H1 (cell line): Measurements from ENCODE around the gene UQCRFS1. TPM values are rescaled to one million over a fixed set of nuclear protein-coding genes. Genes with fewer than 3 reads are reported as not detected.

Source experiments
- CTCF ChIA-PET: fragments of 300-600 bp; sonication (Branson Sonifier 250); formaldehyde crosslinking; loops from one replicate; lab custom pipeline; 2021; ENCODE audit not compliant: partially characterized antibody; lab: Charles Lee
- POLR2A ChIA-PET: fragments of 300-600 bp; sonication (Branson Sonifier 250); formaldehyde crosslinking; loops from one replicate; lab custom pipeline; 2021; ENCODE audit warnings: inconsistent platforms; ENCODE audit not compliant: partially characterized antibody; lab: Charles Lee
- DNase-seq, 2 experiments: peaks; one replicate each; pipeline versions ENCODE4 v3.0.0 to v3.0.0-alpha.2; 2010 to 2022; ENCODE audit warnings: low spot score in 2 of 2, low read depth in 1 of 2, mixed read lengths in 1 of 2
- FAIRE-seq: peaks from 2 replicates; lab custom pipeline; 2011; peaks lifted over from hg19 to GRCh38; lab: Jason Lieb, UNC
- H2AFZ ChIP-seq: 2 replicates; pipeline ENCODE4 v1.8.1; 2012; ENCODE audit warnings: low read length, inconsistent platforms
- H2AK5ac ChIP-seq: 2 replicates; pipeline ENCODE4 v1.6.1; 2013; ENCODE audit warnings: low read depth, low read length
- H2BK120ac ChIP-seq: replicated peaks from 2 replicates; pipeline ENCODE3; 2013; ENCODE audit warnings: low read depth, low read length, inconsistent platforms
- H2BK12ac ChIP-seq: 2 replicates; pipeline ENCODE4 v1.6.1; 2013; ENCODE audit warnings: low read depth, low read length
- H2BK15ac ChIP-seq: 2 replicates; pipeline ENCODE4 v1.6.1; 2013; ENCODE audit warnings: low read length
- H2BK20ac ChIP-seq: 2 replicates; pipeline ENCODE4 v1.6.1; 2013; ENCODE audit warnings: low read length
- H2BK5ac ChIP-seq: 2 replicates; pipeline ENCODE4 v1.6.1; 2013; ENCODE audit warnings: low read depth, low read length
- H3K14ac ChIP-seq: 2 replicates; pipeline ENCODE4 v1.6.1; 2013; ENCODE audit warnings: inconsistent platforms; ENCODE audit not compliant: insufficient read length
- H3K18ac ChIP-seq: 2 replicates; pipeline ENCODE4 v1.6.1; 2013; ENCODE audit warnings: low read length; ENCODE audit errors: extremely low read depth
- H3K23ac ChIP-seq: 2 replicates; pipeline ENCODE4 v1.6.1; 2013; ENCODE audit warnings: inconsistent platforms; ENCODE audit not compliant: insufficient read length
- H3K23me2 ChIP-seq: 2 replicates; pipeline ENCODE4 v1.6.1; 2013; ENCODE audit warnings: low read depth, low read length
- H3K27ac ChIP-seq: 2 replicates; pipeline ENCODE4 v1.6.1; 2011; ENCODE audit warnings: low read depth, low read length, inconsistent platforms
- H3K27me3 ChIP-seq, 4 experiments: replicated peaks in 1 of 4; 1 replicate in 1 of 4; 2 replicates in 3 of 4; pipeline versions ENCODE4 v1.6.1 to v1.8.1; 2011 to 2013; ENCODE audit warnings: low read length in 3 of 4, mild to moderate bottlenecking in 3 of 4, inconsistent platforms in 2 of 4, mixed read lengths in 2 of 4, moderate library complexity in 1 of 4; ENCODE audit not compliant: control insufficient read depth in 3 of 4, insufficient read depth in 3 of 4; ENCODE audit errors: extremely low read depth in 1 of 4
- H3K36me3 ChIP-seq, 4 experiments: 2 replicates each; pipeline versions ENCODE4 v1.6.1 to v1.8.1; 2011 to 2013; ENCODE audit warnings: mild to moderate bottlenecking in 4 of 4, low read length in 3 of 4, moderate library complexity in 2 of 4, control low read depth in 1 of 4, inconsistent platforms in 1 of 4; ENCODE audit not compliant: insufficient read depth in 4 of 4, control insufficient read depth in 2 of 4
- H3K4ac ChIP-seq: replicated peaks from 2 replicates; pipeline ENCODE3; 2013; ENCODE audit warnings: low read length, low read depth, mixed read lengths, inconsistent platforms; ENCODE audit not compliant: insufficient read length
- H3K4me1 ChIP-seq, 4 experiments: replicated peaks in 1 of 4; 1 replicate in 1 of 4; 2 replicates in 3 of 4; pipeline versions ENCODE4 v1.6.1 to v1.8.1; 2011 to 2013; ENCODE audit warnings: low read length in 3 of 4, inconsistent platforms in 2 of 4, mixed read lengths in 1 of 4; ENCODE audit not compliant: insufficient read depth in 4 of 4, control insufficient read depth in 3 of 4
- H3K4me2 ChIP-seq, 2 experiments: 2 replicates each; pipeline versions ENCODE4 v1.6.1 to v1.8.1; 2011 to 2013; ENCODE audit warnings: low read depth in 2 of 2, low read length in 2 of 2, control low read depth in 1 of 2, inconsistent platforms in 1 of 2, mild to moderate bottlenecking in 1 of 2; ENCODE audit not compliant: insufficient read depth in 1 of 2
- H3K4me3 ChIP-seq, 4 experiments: fragments of 200-600, 300-600 bp in 1 of 4; sonication (generic), shearing (Covaris generic), sonication (Bioruptor Twin) in 1 of 4; 2 replicates each; pipeline versions ENCODE4 v1.5.1 to v1.8.1; 2011 to 2016; ENCODE audit warnings: low read length in 4 of 4, low read depth in 3 of 4, control low read depth in 2 of 4, inconsistent platforms in 2 of 4, mild to moderate bottlenecking in 2 of 4, mixed read lengths in 1 of 4, moderate library complexity in 1 of 4; ENCODE audit not compliant: insufficient read depth in 2 of 4; ENCODE audit errors: extremely low read depth in 1 of 4
- H3K56ac ChIP-seq: replicated peaks from 2 replicates; pipeline ENCODE3; 2013; ENCODE audit warnings: low read depth, mild to moderate bottlenecking, mixed read lengths, low read length, inconsistent platforms; ENCODE audit not compliant: insufficient read length
- H3K79me1 ChIP-seq: 2 replicates; pipeline ENCODE4 v1.6.1; 2013; ENCODE audit warnings: low read depth, low read length, control low read depth
- H3K79me2 ChIP-seq, 2 experiments: 2 replicates each; pipeline versions ENCODE4 v1.6.1 to v1.8.1; 2012 to 2013; ENCODE audit warnings: low read length in 2 of 2, mild to moderate bottlenecking in 2 of 2, inconsistent platforms in 1 of 2; ENCODE audit not compliant: insufficient read depth in 2 of 2, control insufficient read depth in 1 of 2
- H3K9ac ChIP-seq, 4 experiments: replicated peaks in 1 of 4; 1 replicate in 1 of 4; 2 replicates in 3 of 4; pipeline versions ENCODE4 v1.6.1 to v1.8.1; 2011 to 2013; ENCODE audit warnings: low read depth in 3 of 4, low read length in 3 of 4, control low read depth in 2 of 4, mild to moderate bottlenecking in 2 of 4, moderate library complexity in 2 of 4, inconsistent platforms in 1 of 4; ENCODE audit errors: extremely low read depth in 1 of 4
- H3K9me3 ChIP-seq, 2 experiments: 2 replicates each; pipeline versions ENCODE4 v1.6.1 to v1.8.1; 2012 to 2013; ENCODE audit warnings: mild to moderate bottlenecking in 2 of 2, moderate library complexity in 2 of 2, control low read depth in 1 of 2, inconsistent platforms in 1 of 2, low read depth in 1 of 2, low read length in 1 of 2, mixed read lengths in 1 of 2; ENCODE audit not compliant: insufficient read depth in 2 of 2
- H4K20me1 ChIP-seq, 2 experiments: replicated peaks in 1 of 2; 2 replicates each; pipeline versions ENCODE3 to v1.8.1; 2011 to 2013; ENCODE audit warnings: inconsistent platforms in 2 of 2, low read length in 2 of 2, mild to moderate bottlenecking in 1 of 2; ENCODE audit not compliant: insufficient read depth in 2 of 2, control insufficient read depth in 1 of 2
- H4K5ac ChIP-seq: 2 replicates; pipeline ENCODE4 v1.6.1; 2013; ENCODE audit warnings: low read length, low read depth, mixed read lengths, inconsistent platforms; ENCODE audit not compliant: insufficient read length
- H4K8ac ChIP-seq: 2 replicates; pipeline ENCODE4 v1.8.0; 2013; ENCODE audit warnings: mild to moderate bottlenecking, moderate library complexity, low read length, inconsistent platforms; ENCODE audit not compliant: insufficient read depth; ENCODE audit errors: extremely low read depth
- H4K91ac ChIP-seq: replicated peaks from 2 replicates; pipeline ENCODE3; 2013; ENCODE audit warnings: low read length, mixed read lengths, inconsistent platforms; ENCODE audit not compliant: insufficient read length
- FOSL1 ChIP-seq: IDR thresholded peaks from 2 replicates; pipeline ENCODE4 v1.6.1; 2011; ENCODE audit warnings: mild to moderate bottlenecking, low read depth, low read length, moderate library complexity; ENCODE audit not compliant: insufficient read depth
- HDAC6 ChIP-seq: IDR thresholded peaks from one replicate; pipeline ENCODE4 v1.7.1; 2012; ENCODE audit warnings: low read depth, mild to moderate bottlenecking, inconsistent platforms, low read length, moderate library complexity
- NANOG ChIP-seq: IDR thresholded peaks from 2 replicates; pipeline ENCODE4 v1.6.1; 2011; ENCODE audit warnings: low read length, low read depth, mild to moderate bottlenecking, inconsistent platforms; ENCODE audit not compliant: insufficient read depth, poor library complexity, severe bottlenecking
- NRF1 ChIP-seq: IDR thresholded peaks from 2 replicates; pipeline ENCODE4 v1.6.1; 2011; ENCODE audit warnings: mild to moderate bottlenecking, low read depth, low read length, improper control_type of control experiment
- RFX5 ChIP-seq: IDR thresholded peaks from 2 replicates; pipeline ENCODE4 v1.6.1; 2011; ENCODE audit warnings: low read depth, low read length, improper control_type of control experiment, borderline replicate concordance
- SIRT6 ChIP-seq: IDR thresholded peaks from one replicate; pipeline ENCODE4 v1.7.1; 2012; ENCODE audit warnings: low read length, inconsistent platforms
- TCF12 ChIP-seq: IDR thresholded peaks from 2 replicates; pipeline ENCODE4 v1.6.1; 2011; ENCODE audit warnings: low read depth, mild to moderate bottlenecking, low read length
- WGBS, 2 experiments: shearing (Covaris generic) in 1 of 2; methylation state at CpG; one replicate each; pipeline versions ENCODE4 v1.1.6 to v1.1.7; 2013 to 2015; ENCODE audit warnings: low lambda C conversion rate in 2 of 2, mixed read lengths in 2 of 2, inconsistent platforms in 1 of 2, low coverage in 1 of 2, missing lambda C conversion rate in 1 of 2; ENCODE audit not compliant: insufficient replicate concordance in 2 of 2, insufficient coverage in 1 of 2, insufficient read length in 1 of 2; ENCODE audit errors: extremely low coverage in 1 of 2, missing lambda C conversion rate in 1 of 2; 5-methylcytosine and 5-hydroxymethylcytosine counted together
- polyA plus RNA-seq, 7 experiments: library from polyadenylated mRNA; depleted of rRNA in 3 of 7; stranded (reverse) in 5 of 7; unstranded in 2 of 7; fragments of >200 nt in 5 of 7; fragments of 200-250 nt in 2 of 7; gene quantifications; 1 replicate in 5 of 7; 2 replicates in 1 of 7; 4 replicates in 1 of 7; pipeline versions ENCODE4 v1.2.1 to v1.2.3, GENCODE V29; 2011 to 2013; ENCODE audit warnings: missing spikeins in 2 of 7, mixed read lengths in 2 of 7
- total RNA-seq: library from RNA; stranded (reverse); fragmentation: NEBNext Ultra II Directional; extraction: Animal tissue kit (Norgen Biotek cat#: 25700); gene quantifications from 2 replicates; pipeline ENCODE4 v1.2.1, GENCODE V29; 2021

Gene UQCRFS1
- total and polyA plus RNA-seq, 2 of the 8 experiments (the other 6 are each of a cell fraction or from before 2014, with no cell fraction given), result 52.4 to 59.1 TPM

DNA sequence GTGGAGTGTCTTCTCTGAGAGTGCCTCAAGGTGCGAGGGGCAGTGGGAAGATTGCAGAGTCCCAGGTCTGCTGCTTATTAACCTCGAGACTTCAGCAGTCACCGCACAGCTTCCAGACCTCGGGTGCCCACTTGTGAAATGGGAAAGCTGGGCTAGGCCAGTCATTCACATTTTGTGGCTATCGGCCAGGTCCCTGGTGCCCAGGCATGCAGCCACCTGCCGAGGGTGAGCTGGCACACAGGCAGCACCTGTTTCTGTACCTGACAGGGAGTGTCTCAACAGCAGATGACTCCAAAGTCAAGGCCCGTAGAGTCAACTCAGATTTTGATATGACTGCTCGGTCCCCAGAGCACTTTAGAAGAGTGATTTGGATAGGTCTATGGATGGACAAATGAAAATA lies 21.9 kb downstream of the UQCRFS1 start:
- Histone ChIP-seq H3K27ac (no peak overlapping the region), H3K9me3 (no peaks in the 10 kb centered on the region), H3K79me1 (no peaks in the 10 kb centered on the region), H2BK120ac (no peak overlapping the region), H2BK5ac (no peak overlapping the region), H2BK15ac (no peak overlapping the region), H3K23ac (no peak overlapping the region), H3K79me2 (no peaks in the 10 kb centered on the region), H3K56ac (no peak overlapping the region), H4K8ac (no peak overlapping the region; the same call in 1 of the 2 replicates), H3K23me2 (no peaks in the 10 kb centered on the region), H4K91ac (peak overlapping the region; percentile 27), H3K4ac (no peak overlapping the region), H2BK20ac (no peak overlapping the region), H2AFZ (no peak overlapping the region), H2AK5ac (no peak overlapping the region), H3K4me3 (no peak overlapping the region), H3K9ac (no peak overlapping the region), H4K5ac (no peak overlapping the region), H3K18ac (no peak overlapping the region), H3K27me3 (no peaks in the 10 kb centered on the region), H3K4me2 (no peak overlapping the region), H4K20me1 (no peaks in the 10 kb centered on the region), H2BK12ac (no peak overlapping the region; the same call in 1 of the 2 replicates), H3K36me3 (no peaks in the 10 kb centered on the region), H3K4me1 (peaks cover 2 to 6% (median 4%) of the 10 kb centered on the region in 4 experiments; a peak in 6 of 7 replicates), H3K14ac (no peak overlapping the region)
- WGBS, 2 experiments, result 86% methylated on average over 8 of the region's 8 CpGs; no CpG with 5 or more reads in 1 of the 2 experiments
- ChIA-PET CTCF (interaction anchor here (0.6 to 3.5 kb wide), 7 partner anchors 11 to 454 kb away, joined by 3 to 10 read pairs (median 3); no protein-coding TSS in a partner anchor), POLR2A (interaction anchor here (0.6 kb wide), 1 partner anchor 11 kb away, joined by 3 read pairs; no protein-coding TSS in a partner anchor)
- DNase-seq (no peak), FAIRE-seq (no peak)
- TF ChIP-seq RFX5 (no peak), FOSL1 (no peak), NRF1 (no peak), TCF12 (no peak), NANOG (no peak), SIRT6 (no peak), HDAC6 (no peak)
